IMR-90 (cell line): ENCODE measurements around the gene ARHGEF10L. TPM values are rescaled to one million over a fixed set of nuclear protein-coding genes. Genes with fewer than 3 reads are reported as not detected.

ENCODE experiments used
- CEBPB ChIP-seq: IDR thresholded peaks from 2 replicates; pipeline ENCODE4 v1.6.1; 2012; ENCODE audit warnings: low read depth, low read length, improper control_type of control experiment
- MAZ ChIP-seq: IDR thresholded peaks from 2 replicates; pipeline ENCODE4 v1.6.1; 2012; ENCODE audit warnings: low read depth, mild to moderate bottlenecking, low read length, improper control_type of control experiment, moderate library complexity, borderline replicate concordance
- MXI1 ChIP-seq: IDR thresholded peaks from 2 replicates; pipeline ENCODE4 v1.6.1; 2012; ENCODE audit warnings: low read depth, mild to moderate bottlenecking, low read length, moderate library complexity, borderline replicate concordance
- POLR2A ChIP-seq: IDR thresholded peaks from 2 replicates; pipeline ENCODE4 v1.6.1; 2012; ENCODE audit warnings: mild to moderate bottlenecking, low read depth, low read length
- RAD21 ChIP-seq: IDR thresholded peaks from 2 replicates; pipeline ENCODE4 v1.6.1; 2012; ENCODE audit warnings: low read length, improper control_type of control experiment
- polyA plus RNA-seq, 3 experiments: library from polyadenylated mRNA; depleted of rRNA; stranded (reverse); fragments of >200 nt; gene quantifications; 2 replicates each; pipeline ENCODE4 v1.2.3, GENCODE V29; 2012; ENCODE audit warnings: low replicate concordance in 1 of 3
- total RNA-seq: library from RNA; depleted of rRNA; stranded (reverse); fragments of >200 nt; gene quantifications from 2 replicates; pipeline ENCODE4 v1.2.3, GENCODE V29; 2012
- TF ChIP-seq, protein P1 (sequence below): conservative IDR thresholded peaks from 2 replicates; pipeline ENCODE4 v1.5.1; 2012; ENCODE audit warnings: mild to moderate bottlenecking, low read depth, low read length, improper control_type of control experiment

ARHGEF10L gene
- total and polyA plus RNA-seq, 2 of the 4 experiments (the other 2 are of a cell fraction), result 4.8 to 12.4 TPM

DNA sequence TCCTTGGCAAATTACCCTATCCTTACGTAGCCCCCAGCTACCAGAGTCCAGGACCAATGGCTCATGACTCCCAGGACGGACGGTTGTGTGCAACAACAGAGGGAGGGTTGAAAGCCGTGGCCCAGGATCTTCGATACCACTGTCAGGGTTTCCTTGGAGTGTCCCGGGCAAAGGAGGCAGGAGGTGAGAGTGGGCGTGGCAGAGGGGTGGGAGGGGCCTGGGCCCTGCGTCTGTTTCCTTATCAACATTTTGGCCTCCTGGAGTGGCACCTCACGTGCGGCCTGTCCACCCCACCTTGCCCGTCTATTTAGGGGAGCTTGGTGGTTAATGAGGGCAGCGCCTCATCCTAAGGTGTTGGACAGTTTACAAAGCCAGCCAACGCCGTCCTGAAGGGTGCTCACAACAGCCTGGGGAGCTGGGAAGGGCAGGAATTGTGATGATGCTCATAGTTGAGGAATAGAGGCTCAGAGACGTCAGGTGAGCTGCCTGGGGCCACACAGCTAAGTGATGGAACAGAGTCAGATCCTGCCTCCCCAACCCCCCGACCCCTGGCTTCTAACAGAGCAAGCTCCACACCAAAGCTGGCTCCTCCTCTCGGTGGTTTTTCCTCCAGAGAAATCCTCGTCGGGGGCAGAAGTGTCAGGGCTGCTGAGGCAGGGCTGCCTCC lies 17.4 kb upstream of the ARHGEF10L start (continued):
- TF ChIP-seq, protein P1, sequence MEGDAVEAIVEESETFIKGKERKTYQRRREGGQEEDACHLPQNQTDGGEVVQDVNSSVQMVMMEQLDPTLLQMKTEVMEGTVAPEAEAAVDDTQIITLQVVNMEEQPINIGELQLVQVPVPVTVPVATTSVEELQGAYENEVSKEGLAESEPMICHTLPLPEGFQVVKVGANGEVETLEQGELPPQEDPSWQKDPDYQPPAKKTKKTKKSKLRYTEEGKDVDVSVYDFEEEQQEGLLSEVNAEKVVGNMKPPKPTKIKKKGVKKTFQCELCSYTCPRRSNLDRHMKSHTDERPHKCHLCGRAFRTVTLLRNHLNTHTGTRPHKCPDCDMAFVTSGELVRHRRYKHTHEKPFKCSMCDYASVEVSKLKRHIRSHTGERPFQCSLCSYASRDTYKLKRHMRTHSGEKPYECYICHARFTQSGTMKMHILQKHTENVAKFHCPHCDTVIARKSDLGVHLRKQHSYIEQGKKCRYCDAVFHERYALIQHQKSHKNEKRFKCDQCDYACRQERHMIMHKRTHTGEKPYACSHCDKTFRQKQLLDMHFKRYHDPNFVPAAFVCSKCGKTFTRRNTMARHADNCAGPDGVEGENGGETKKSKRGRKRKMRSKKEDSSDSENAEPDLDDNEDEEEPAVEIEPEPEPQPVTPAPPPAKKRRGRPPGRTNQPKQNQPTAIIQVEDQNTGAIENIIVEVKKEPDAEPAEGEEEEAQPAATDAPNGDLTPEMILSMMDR, result no peak
- TF ChIP-seq RAD21, result no peak
- TF ChIP-seq CEBPB, result no peak
- no peak for TF ChIP-seq MAZ
- no peak for TF ChIP-seq MXI1
- no peak for TF ChIP-seq POLR2A
